Measurements from ENCODE around the gene ACMSD.

ACMSD gene

GRCh38 chr2:134943540-134943939 lies 105.1 kb downstream of the ACMSD start:
- Histone ChIP-seq H3K9me3 (no peaks in the 10 kb centered on the region), H3K36me3 (peaks cover 67% of the 10 kb centered on the region), H3K4me1 (ENCODE audit: control insufficient read depth in 1 of 2, insufficient read depth in 1 of 2, low read depth in 1 of 2, low read length in 1 of 2) (no peaks in the 10 kb centered on the region), H3K27me3 (no peaks in the 10 kb centered on the region), H3K27ac (peak overlapping the region; percentile 3), H3K4me3 (ENCODE audit: low read depth in 1 of 2, low read length in 1 of 2) (no peak overlapping the region)
- no peak for TF ChIP-seq CTCF (IDR thresholded peaks at IDR 0.05)

- no peak overlapping the region for H3K4me3 ChIP-seq (ENCODE audit: low read depth in 1 of 2, low read length in 1 of 2)
- no peak overlapping the region for H3K27ac ChIP-seq
- H3K9me3 ChIP-seq, result no peaks in the 10 kb centered on the region
- no peaks in the 10 kb centered on the region for H3K27me3 ChIP-seq
- H3K4me1 ChIP-seq (ENCODE audit: control insufficient read depth in 1 of 2, insufficient read depth in 1 of 2, low read depth in 1 of 2, low read length in 1 of 2), result no peaks in the 10 kb centered on the region
- TF ChIP-seq CTCF (IDR thresholded peaks at IDR 0.05), result no peak
- peaks cover 67% of the 10 kb centered on the region for H3K36me3 ChIP-seq
Observed at GRCh38 chr2:134944975-134945374, 106.6 kb downstream of the ACMSD start.

GRCh38 chr2:134946073-134946472 lies 107.7 kb downstream of the ACMSD start:
- H3K9me3 ChIP-seq, result no peaks in the 10 kb centered on the region
- TF ChIP-seq CTCF (IDR thresholded peaks at IDR 0.05), result no peak
- H3K4me3 ChIP-seq (ENCODE audit: low read depth in 1 of 2, low read length in 1 of 2), result no peak overlapping the region
- no peak overlapping the region for H3K27ac ChIP-seq
- H3K36me3 ChIP-seq, result peaks cover 65% of the 10 kb centered on the region
- no peaks in the 10 kb centered on the region for H3K4me1 ChIP-seq (ENCODE audit: control insufficient read depth in 1 of 2, insufficient read depth in 1 of 2, low read depth in 1 of 2, low read length in 1 of 2)
- no peaks in the 10 kb centered on the region for H3K27me3 ChIP-seq

- Histone ChIP-seq H3K4me3 (ENCODE audit: low read depth in 1 of 2, low read length in 1 of 2) (no peak overlapping the region), H3K27me3 (no peaks in the 10 kb centered on the region), H3K9me3 (no peaks in the 10 kb centered on the region), H3K36me3 (peaks cover 65% of the 10 kb centered on the region), H3K4me1 (ENCODE audit: control insufficient read depth in 1 of 2, insufficient read depth in 1 of 2, low read depth in 1 of 2, low read length in 1 of 2) (no peaks in the 10 kb centered on the region), H3K27ac (no peak overlapping the region)
- no peak for TF ChIP-seq CTCF (IDR thresholded peaks at IDR 0.05)
Observed at GRCh38 chr2:134949981-134950708, 111.7 kb downstream of the ACMSD start.

GRCh38 chr2:134950886-134951285 lies 112.5 kb downstream of the ACMSD start:
- TF ChIP-seq CTCF (IDR thresholded peaks at IDR 0.05), result no peak
- Histone ChIP-seq H3K9me3 (no peaks in the 10 kb centered on the region), H3K4me1 (ENCODE audit: control insufficient read depth in 1 of 2, insufficient read depth in 1 of 2, low read depth in 1 of 2, low read length in 1 of 2) (no peaks in the 10 kb centered on the region), H3K27ac (no peak overlapping the region), H3K4me3 (ENCODE audit: low read depth in 1 of 2, low read length in 1 of 2) (no peak overlapping the region), H3K27me3 (no peaks in the 10 kb centered on the region), H3K36me3 (peaks cover 72% of the 10 kb centered on the region)
